NCI-H2107 (cell line): ENCODE data around the gene SSBP3.
A peak's percentile ranks its signal among the peaks of the same experiment; 100 is the strongest.

Experiments
- DNase-seq: peaks from one replicate; lab custom pipeline; 2025; lab: John Stamatoyannopoulos, UW

Gene SSBP3

GRCh38 chr1:54305906-54306514 lies 100.2 kb downstream of the SSBP3 start:
- DNase-seq, result no peak

- no peak for DNase-seq
Measured at GRCh38 chr1:54304518-54304917, 101.7 kb downstream of the SSBP3 start.

GRCh38 chr1:54302951-54303843 lies 103.0 kb downstream of the SSBP3 start:
- DNase-seq, result peak; percentile 61

GRCh38 chr1:54302549-54302948 lies 103.6 kb downstream of the SSBP3 start:
- no peak for DNase-seq

- no peak for DNase-seq
Measured at GRCh38 chr1:54301497-54301896, 104.7 kb downstream of the SSBP3 start.

- no peak for DNase-seq
Measured at GRCh38 chr1:54300401-54300800, 105.8 kb downstream of the SSBP3 start.

GRCh38 chr1:54299037-54299436 lies 107.2 kb downstream of the SSBP3 start:
- DNase-seq, result no peak

- DNase-seq, result no peak
Measured at GRCh38 chr1:54298284-54299033, 107.7 kb downstream of the SSBP3 start.

- DNase-seq, result no peak
Measured at GRCh38 chr1:54297596-54298283, 108.5 kb downstream of the SSBP3 start.

- DNase-seq, result peak; percentile 66
Measured at GRCh38 chr1:54296666-54297065, 109.5 kb downstream of the SSBP3 start.

- DNase-seq, result no peak
Measured at GRCh38 chr1:54294887-54295286, 111.3 kb downstream of the SSBP3 start.

- DNase-seq, result no peak
Measured at GRCh38 chr1:54292002-54292911, 113.9 kb downstream of the SSBP3 start.

GRCh38 chr1:54291276-54292001 lies 114.8 kb downstream of the SSBP3 start:
- no peak for DNase-seq

- no peak for DNase-seq
Measured at GRCh38 chr1:54290506-54291184, 115.5 kb downstream of the SSBP3 start.

GRCh38 chr1:54289712-54290233 lies 116.4 kb downstream of the SSBP3 start:
- DNase-seq, result no peak

GRCh38 chr1:54287801-54288211 lies 118.4 kb downstream of the SSBP3 start:
- no peak for DNase-seq

- DNase-seq, result peak; percentile 44
Measured at GRCh38 chr1:54287176-54287650, 119.0 kb downstream of the SSBP3 start.

GRCh38 chr1:54285815-54286345 lies 120.3 kb downstream of the SSBP3 start:
- DNase-seq, result no peak
